Retinal pigment epithelial cell (primary cell): ENCODE results near the gene DLL3.
"Not testable (repeated sequence)": the region's sequence is repeated elsewhere in the genome, so short reads cannot be mapped to it uniquely, and the experiment has no call there.

Experiments
- DNase-seq: peaks from one replicate; pipeline ENCODE4 v3.0.0-alpha.2; 2010; ENCODE audit warnings: low read depth
- H3K4me3 ChIP-seq: 2 replicates; pipeline ENCODE4 v1.5.1; 2011; ENCODE audit warnings: mild to moderate bottlenecking, low read length, control low read depth, moderate library complexity
- CTCF ChIP-seq: conservative IDR thresholded peaks from 2 replicates; pipeline ENCODE4 v1.5.1; 2011; ENCODE audit warnings: low read depth, low read length, control low read depth, inconsistent platforms

The DLL3 gene

GRCh38 chr19:39475748-39476147 lies 23.0 kb upstream of the DLL3 start:
- TF ChIP-seq CTCF = no peak
- DNase-seq = no peak
- H3K4me3 ChIP-seq = no peak overlapping the region

GRCh38 chr19:39479319-39479801 lies 19.4 kb upstream of the DLL3 start:
- DNase-seq, H3K4me3 ChIP-seq: not testable (repeated sequence)

GRCh38 chr19:39479916-39480315 lies 18.8 kb upstream of the DLL3 start:
- no peak for TF ChIP-seq CTCF
- peak overlapping the region; percentile 98 for H3K4me3 ChIP-seq
- DNase-seq = no peak

- TF ChIP-seq CTCF = no peak
These were observed 18.2 kb upstream of the DLL3 start, which contains the start of gene TIMM50 for GRCh38 chr19:39480337-39481228. Gene TIMM50, plus strand, starts transcription at chr19:39480838. Its CDS starts 16 bp downstream, at chr19:39480854.

GRCh38 chr19:39481229-39481545 lies 17.6 kb upstream of the DLL3 start:
- peak overlapping the region; percentile 98 for H3K4me3 ChIP-seq
- no peak for DNase-seq
- no peak for TF ChIP-seq CTCF

More at GRCh38 chr19:39480337-39481228, 18.2 kb upstream of the DLL3 start, which contains the start of gene TIMM50:
- DNase-seq = peak; percentile 80
- peak within 1 kb of the TSS; percentile 98 for H3K4me3 ChIP-seq

- no peak for DNase-seq
- peak overlapping the region; percentile 98 for H3K4me3 ChIP-seq
- no peak for TF ChIP-seq CTCF
These were observed 17.1 kb upstream of the DLL3 start for GRCh38 chr19:39481676-39482075.

- DNase-seq = no peak
- H3K4me3 ChIP-seq = no peak overlapping the region
- TF ChIP-seq CTCF = no peak
These were observed 15.6 kb upstream of the DLL3 start for GRCh38 chr19:39483141-39483540.
